ENCODE measurements around the gene EIF2S2.

The EIF2S2 gene

GRCh38 chr20:34120213-34120612 lies 8.2 kb upstream of the EIF2S2 start:
- DNase-seq = no peak

- no peak for DNase-seq
Observed at GRCh38 chr20:34115232-34115631, 3.2 kb upstream of the EIF2S2 start.

DNA sequence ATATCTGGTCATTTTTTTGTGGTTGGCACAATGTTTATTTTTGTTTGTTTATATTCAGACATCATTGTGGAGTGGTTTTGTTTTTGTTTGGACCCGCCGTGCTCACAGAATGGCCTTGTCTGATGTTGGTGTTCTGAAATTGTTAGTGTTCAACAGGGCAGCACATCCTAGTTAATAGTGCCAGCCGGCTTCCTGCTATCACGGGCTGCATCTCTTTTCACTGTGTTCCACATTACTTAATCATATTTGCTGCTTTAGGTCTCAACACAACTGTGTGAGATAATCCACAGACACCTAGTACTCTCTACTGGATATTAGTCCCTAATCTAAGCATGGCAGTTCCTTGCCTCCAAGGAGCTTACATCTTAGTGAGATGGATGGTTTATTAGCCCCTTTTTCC lies 2.8 kb upstream of the EIF2S2 start:
- DNase-seq = no peak

- DNase-seq = no peak
Observed at GRCh38 chr20:34112600-34113101, 608 bp upstream of the EIF2S2 start.

GRCh38 chr20:34110745-34111641 lies 1.1 kb downstream of the EIF2S2 start:
- DNase-seq = no peak

- no peak for DNase-seq
Observed at GRCh38 chr20:34110025-34110744, 1.9 kb downstream of the EIF2S2 start.

GRCh38 chr20:34109442-34109841 lies 2.6 kb downstream of the EIF2S2 start:
- no peak for DNase-seq

GRCh38 chr20:34108616-34109174 lies 3.3 kb downstream of the EIF2S2 start:
- DNase-seq = no peak

DNA sequence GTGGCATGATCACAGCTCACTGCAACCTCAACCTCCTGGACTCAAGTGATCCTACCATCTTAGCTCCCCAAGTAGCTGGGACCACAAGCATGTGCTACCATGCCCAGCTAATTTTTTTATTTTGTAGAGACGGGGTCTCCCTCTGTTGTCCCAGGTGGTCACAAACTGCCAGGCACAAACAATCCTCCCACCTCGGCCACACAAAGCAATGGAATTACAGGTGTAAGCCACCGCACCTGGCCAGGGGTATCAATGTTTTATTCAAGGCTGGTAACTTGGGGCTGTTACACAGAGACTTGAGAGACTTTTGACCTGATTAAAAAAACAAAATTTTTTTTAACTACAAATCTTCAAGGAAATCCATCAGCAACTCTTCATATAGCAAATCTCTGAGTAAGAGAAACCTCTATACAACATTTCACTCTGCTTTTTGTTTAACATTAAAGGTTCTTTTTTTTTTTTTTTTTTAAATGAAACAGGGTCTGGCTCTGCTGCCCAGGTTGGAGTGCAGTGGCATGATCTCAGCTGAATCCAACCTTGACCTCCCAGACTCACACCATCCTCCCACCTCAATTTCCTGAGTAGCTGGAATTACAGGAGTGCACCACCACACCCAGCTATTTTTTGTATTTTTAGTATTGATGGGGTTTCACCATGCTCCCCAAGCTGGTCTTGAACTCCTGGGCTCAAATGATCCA lies 5.9 kb downstream of the EIF2S2 start:
- DNase-seq = no peak

DNA sequence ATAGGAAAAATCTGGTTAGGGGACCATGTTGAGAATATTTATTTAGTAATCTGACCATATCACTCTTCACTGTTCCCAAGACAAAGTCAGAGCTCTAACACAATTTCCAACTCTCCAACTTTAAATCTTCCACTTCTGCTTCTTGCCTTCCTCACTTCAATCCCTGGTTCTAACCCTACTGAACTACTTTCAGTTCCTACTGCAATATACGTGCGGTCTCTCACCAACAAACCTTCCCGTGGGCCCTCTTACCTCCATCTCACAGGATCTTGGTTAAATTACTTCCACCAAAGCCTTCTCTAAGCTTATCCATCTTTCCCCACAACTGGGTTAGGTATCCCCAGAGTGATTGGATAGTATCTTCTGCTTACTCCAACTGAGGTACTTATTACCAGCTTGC lies 8.0 kb downstream of the EIF2S2 start:
- DNase-seq = no peak

DNA sequence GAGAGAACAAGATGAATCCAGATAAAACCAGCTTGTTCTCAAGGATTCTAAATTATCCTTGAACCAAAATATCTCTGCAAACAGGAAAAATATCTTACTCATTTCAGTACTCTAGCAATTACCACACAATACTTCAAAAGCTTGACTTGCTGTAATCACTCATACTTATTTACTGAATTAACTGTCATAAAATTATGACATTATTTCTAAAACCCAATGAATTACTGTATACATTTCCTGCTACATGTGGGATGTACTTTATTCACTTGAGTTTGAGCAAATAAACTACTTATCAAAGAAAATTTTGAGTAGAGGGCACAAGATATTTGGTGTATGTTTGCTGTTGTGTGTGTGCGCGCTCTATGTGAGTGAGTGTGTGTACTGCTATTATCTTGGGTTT lies 9.7 kb downstream of the EIF2S2 start:
- no peak for DNase-seq

GRCh38 chr20:34100576-34100975 lies 11.5 kb downstream of the EIF2S2 start:
- no peak for DNase-seq

DNA sequence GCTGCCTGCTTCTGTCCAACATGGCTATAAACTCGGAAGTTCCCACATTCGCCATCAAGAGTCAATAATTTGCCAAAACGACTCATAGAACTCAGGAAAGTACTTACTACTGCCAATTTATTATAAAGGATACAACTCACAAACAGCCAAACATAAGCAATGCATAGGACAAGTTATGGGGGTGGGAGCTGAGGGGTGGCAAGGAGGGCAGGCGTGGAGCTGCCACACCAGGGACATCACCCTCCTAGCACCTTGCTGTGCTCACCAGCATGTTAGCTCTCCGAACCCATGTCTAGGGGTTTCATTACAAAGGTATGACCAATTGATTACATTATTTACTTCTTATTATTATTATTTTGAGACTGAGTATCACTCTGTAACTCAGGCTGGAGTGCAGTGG lies 12.4 kb downstream of the EIF2S2 start:
- DNase-seq = no peak

GRCh38 chr20:34098570-34098969 lies 13.5 kb downstream of the EIF2S2 start:
- DNase-seq = no peak

DNA sequence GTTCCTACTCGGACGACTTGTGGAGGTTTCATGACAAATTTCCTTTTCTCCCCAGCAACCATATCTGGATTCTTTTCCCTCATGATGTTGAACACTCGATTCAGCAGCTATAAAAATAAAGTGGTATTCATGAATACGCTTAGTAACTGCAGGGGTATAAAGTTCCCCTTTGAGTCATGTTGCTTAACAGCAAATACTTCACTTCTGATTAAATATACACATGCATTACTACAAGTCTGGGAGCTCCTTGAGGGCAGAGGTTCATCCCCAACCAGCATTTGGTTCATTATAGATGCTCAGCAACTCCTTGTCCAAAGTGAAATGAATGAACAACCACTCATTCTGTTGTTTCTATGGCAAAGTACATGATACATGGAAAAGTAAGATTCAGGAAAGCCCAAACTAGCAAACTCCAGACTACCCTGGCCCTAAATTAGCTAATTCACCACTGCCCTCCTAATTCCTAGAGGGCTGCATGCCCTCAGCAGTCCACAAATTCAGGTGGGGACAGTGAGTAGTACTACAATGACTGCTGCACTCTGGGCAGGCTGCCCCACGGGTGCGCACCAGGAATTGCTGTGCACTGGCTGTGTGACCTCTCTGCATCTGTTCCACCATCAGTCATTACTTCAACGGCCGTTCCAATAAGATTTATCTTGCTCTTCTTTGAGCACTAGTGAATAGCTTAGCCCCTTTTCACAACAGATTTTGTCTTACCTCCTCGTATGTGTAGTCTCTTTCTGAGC lies 15.2 kb downstream of the EIF2S2 start:
- DNase-seq = no peak

DNA sequence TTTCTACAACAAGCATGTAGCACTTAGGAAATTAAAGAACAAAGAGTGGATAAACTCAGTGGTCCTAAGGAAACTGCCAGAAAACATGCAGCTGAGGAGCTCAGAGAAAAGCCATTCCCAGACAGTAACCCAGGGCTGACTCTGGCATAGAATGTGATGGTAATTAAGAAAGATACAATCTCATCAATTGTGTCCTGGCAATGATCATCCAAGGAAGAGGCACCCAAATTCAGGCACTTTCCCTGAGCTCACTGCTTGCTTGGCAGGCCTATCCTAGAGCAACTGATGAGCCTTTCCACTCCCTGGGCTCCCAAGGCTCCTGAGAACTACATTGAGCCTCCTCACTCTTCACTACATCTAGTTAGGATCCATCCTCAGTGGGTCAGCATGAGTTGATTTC lies 16.2 kb downstream of the EIF2S2 start:
- DNase-seq = no peak

GRCh38 chr20:34093895-34094294 lies 18.1 kb downstream of the EIF2S2 start:
- no peak for DNase-seq

DNA sequence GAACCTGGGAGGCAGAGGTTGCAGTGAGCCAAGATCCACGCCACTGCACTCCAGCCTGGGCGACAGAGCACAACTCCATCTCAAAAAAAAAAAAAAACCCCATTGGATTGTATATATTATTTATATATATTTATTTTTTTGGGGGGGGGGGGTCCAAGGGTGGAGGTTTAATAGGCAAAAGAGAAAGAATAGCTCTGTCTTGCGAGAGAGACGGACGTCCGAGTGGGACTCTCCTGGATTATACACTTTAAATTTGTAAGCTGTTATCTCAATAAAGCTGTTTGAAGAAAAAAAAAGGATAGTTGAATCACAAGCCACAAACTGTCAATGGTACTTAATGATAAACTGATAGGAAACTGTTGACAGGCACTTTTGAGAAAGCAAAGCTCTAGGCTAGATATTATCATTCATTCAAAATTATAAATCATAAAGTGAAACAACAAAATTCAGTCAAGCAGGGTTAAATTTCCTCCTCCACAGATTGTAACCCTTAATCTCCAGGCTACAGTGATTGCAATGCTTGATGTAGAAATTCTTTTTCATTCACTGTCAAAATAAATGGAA lies 20.3 kb downstream of the EIF2S2 start:
- DNase-seq = no peak

DNA sequence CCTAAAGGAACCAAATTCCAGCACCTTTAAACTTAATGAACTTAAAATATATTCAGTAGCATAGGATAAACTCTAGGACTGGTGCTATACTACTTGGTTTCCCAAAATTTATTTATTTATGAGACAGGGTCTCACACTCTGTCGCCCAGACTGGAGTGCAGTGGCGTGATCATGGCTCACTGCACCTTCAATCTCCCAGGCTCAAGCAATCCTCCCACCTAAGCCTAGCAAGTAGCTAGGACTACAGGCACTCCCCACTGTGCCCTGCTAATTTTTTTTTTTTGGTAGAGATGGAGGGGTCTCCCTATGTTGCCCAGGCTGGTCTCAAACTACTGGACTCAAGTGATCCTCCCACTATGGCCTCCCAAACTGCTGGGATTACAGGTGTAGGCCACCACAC lies 21.4 kb downstream of the EIF2S2 start:
- no peak for DNase-seq

GRCh38 chr20:34089655-34090345 lies 22.2 kb downstream of the EIF2S2 start:
- peak; percentile 54 for DNase-seq

GRCh38 chr20:34089175-34089479 lies 22.9 kb downstream of the EIF2S2 start:
- DNase-seq = no peak

Measured in DMS153 (cell line).